ENCODE results near the gene SLC39A9.
"Not testable (repeated sequence)": the region's sequence is repeated elsewhere in the genome, so short reads cannot be mapped to it uniquely, and the experiment has no call there.

The SLC39A9 gene

DNA sequence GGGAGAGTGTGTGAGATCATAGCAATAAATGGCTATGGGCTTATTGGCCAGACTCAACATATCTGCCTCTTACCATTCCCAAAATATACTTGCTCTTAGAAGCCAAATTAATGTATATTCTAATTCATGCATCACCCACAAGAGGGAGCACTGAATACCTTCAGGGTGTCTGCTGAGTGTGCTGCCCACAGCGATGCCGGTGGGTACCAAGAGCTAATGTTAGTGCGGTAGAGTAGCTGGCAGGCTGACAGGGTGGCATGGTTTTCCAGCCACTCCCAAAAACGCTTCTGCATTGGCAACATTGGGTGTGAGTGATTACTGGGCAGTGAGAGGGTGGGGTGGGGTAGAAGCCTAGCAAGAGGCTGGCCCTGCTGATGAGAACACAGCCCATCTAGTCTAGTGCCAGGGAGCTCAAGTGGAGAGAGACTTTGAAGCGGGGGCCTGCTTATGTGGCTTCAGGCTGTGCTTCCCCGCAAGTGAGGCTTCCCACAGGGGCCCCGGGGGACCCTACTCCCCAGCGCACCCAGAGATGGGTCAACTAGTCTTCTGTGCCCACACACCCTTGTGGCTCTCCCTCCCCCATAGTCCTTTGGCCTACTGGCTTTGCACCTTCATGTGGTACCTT, 76.8 kb downstream of the SLC39A9 start:
- in situ Hi-C loops (cut with MboI; ENCODE audit: low sequenced_read_pairs), result no loop called here

DNA sequence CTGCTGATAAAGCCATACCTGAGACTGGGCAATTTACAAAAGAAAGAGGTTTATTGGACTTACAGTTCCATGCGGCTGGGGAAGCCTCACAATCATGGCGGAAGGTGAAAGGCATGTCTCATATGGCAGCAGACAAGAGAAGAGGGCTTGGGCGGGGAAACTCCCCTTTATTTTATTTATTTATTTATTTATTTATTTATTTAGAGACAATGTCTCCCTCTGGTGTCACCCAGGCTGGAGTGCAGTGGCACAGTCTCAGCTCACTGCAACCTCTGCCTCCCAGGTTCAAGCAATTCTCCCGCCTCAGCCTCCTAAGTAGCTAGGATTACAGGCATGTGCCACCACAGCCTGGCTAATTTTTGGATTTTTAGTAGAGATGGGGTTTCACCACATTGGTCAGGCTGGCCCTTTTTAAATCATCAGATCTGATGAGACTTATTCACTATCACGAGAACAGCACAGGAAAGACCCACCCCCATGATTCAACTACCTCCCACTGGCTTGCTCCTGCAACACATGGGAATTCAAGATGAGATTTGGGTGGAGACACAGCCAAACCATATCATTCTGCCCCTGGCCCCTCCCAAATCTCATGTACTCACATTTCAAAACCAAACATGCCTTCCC, 78.4 kb downstream of the SLC39A9 start:
- in situ Hi-C loops (cut with MboI; ENCODE audit: low sequenced_read_pairs), result not testable (repeated sequence)

DNA sequence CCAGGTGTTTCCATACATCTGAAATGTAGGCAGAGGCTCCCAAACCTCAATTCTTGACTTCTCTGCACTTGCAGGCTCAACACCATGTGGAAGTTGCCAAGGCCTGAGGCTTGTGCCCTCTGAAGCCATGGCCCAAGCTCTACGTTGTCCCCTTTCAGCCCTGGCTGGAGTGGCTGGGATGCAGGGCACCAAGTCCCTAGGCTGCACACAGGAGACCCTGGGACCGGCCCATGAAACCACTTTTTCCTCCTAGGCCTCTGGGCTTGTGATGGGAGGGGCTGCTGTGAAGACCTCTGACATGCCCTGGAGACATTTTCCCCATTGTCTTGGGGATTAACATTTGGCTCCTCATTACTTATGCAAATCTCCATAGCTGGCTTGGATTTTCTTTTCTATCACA, 79.6 kb downstream of the SLC39A9 start:
- in situ Hi-C loops (cut with MboI; ENCODE audit: low sequenced_read_pairs), result not testable (repeated sequence)

DNA sequence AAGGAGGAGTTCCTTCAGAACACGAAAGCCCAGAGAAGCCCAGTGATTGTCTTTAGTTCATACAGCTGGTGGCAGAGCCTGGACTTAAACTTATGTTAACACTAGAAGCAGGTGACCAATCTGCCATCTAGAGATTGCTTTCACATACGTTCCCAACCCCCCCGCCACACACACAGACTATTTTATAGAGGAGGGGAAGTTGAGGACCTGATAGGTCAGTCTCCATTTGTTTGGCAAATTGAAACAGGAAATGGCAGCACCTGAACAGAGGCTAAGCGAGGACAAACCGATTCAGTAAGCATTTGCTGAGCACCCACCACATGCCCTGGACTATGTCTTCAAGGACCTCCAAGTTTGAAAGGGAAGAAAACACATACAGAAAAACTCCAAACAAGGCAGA, 81.2 kb downstream of the SLC39A9 start:
- in situ Hi-C loops (cut with MboI; ENCODE audit: low sequenced_read_pairs), result no loop called here

DNA sequence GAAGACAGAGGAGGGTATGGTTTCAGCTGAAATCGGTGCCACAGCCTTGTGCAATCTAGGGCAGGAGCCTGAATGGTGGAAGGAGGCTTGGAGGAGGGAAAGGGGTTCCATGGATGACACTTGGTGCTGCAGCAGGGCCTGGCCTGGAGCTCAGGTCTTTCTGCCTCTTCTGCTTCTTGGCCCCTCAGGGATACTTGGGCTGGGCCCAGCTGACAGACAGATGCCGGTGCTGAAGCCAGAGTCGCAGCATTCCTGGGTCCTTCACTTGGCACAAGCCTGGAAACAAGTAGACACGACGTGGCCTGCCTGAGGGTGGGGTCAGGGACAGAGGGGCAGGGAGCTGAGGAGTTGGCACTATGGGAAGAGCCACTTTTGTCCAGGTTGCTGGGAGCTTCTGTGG, 81.6 kb downstream of the SLC39A9 start:
- in situ Hi-C loops (cut with MboI; ENCODE audit: low sequenced_read_pairs), result no loop called here

DNA sequence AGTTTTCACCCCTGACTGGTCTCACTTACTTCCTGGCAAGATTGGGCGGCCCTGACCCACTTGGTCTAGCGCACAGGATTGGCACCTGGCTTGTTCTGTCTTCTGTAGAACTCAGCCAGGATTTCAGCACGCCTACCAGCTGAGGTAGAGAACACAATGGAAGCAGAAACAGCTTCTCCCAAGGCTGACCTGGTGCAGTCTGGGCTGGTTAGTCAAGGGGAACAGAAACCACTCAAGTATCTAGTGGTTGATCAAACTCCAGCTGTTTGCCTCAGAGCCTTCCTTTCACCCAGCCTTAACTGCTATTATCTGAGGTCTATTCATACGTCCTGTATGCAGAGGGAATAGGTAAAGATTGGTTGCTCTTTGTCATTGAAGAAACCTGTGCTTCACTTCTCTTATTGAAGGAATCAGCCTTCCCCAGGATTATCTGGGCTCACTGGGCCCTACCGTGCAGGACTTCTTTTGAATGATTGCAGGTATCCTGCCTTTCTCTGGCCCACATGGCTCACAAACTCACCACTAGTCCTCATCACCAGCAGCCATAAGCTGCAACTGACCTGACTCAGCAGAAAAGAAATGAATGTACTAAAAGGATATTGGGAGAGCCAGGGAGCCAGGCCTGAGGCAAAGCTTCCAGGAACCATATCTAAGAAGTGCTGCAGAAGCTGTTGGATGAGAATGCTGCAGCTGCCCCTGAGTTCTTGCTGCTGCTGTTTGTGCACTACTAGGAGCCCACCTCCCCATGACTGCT, 83.5 kb downstream of the SLC39A9 start:
- in situ Hi-C loops (cut with MboI; ENCODE audit: low sequenced_read_pairs), result no loop called here

DNA sequence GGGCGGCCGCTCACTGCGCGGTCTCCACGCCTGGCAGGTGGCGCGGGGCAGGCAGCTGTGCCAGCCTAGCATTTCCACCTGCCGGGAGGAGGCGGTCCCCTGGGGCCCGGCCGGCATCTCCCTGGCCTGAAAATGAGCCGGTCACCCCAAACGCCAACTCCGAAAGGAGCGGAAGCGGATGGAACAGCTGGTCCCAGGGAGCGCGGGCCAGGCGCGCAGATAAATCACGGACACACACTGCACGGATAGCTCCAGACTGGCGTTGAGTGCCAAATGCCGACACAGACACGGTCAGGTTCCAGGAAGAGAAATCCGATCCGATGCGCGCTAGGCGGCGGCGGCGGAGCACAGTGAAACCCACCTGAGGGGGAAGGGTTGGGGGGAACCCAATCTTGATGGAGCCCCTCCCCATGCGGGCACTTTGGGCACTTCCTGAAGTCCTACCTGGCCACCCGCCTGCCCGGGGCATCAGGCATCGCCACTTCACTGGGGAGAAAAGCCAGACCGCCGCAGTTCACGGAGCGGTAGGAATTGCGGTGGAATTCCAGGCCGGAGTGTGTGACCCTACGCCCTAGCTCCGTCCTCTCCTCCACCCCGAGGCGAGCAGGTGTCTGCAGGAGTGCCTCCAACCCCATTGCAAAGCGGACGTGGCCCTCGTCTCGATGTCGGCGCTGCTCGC, 85.4 kb downstream of the SLC39A9 start:
- in situ Hi-C loops (cut with MboI; ENCODE audit: low sequenced_read_pairs), result no loop called here

DNA sequence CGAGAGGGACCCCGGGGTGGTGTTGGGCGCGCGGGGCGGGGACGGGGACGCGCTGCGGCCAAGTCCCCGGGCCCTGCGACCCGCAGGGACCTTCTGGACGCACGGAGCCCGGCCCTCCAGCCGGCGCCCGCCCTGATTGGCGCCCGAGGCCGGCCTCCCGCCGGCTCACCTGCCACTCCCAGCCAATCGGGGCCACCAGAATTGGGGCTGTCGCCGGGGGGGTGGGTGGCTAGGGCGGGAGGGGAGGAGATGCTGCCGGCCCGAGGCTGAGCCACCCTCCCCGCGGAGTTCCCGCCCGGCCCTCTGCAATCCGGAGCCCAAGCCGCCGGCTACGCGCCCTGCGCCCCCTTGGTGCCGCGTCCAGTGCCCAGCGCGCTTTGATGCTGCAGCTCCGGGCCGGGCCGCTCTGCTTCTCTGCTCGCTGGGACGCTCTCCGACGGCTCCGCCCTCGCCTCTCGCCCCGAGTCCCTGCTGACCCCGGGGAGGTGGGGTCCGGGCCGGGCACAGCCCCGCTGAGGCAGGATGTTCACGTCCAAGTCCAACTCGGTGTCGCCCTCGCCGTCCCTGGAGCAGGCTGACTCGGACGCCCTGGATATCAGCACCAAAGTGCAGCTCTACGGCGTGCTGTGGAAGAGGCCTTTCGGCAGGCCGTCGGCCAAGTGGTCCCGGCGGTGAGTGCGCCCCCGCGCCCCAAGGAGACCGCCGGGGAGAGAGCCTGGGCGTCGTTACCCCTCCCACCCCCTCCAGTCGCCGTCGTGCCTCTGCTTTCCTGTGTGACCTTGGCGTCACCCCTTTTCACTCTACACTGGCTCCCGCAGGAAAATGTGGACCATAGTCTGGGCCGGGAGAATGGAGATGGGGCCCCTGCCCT, 86.2 kb downstream of the SLC39A9 start, which contains the start of gene PLEKHD1:
Gene PLEKHD1, plus strand, starts transcription at position 285 of the 871 bp plus-strand sequence. Its CDS starts 238 bp downstream, at position 523.
- in situ Hi-C loops (cut with MboI; ENCODE audit: low sequenced_read_pairs), result no loop called here

DNA sequence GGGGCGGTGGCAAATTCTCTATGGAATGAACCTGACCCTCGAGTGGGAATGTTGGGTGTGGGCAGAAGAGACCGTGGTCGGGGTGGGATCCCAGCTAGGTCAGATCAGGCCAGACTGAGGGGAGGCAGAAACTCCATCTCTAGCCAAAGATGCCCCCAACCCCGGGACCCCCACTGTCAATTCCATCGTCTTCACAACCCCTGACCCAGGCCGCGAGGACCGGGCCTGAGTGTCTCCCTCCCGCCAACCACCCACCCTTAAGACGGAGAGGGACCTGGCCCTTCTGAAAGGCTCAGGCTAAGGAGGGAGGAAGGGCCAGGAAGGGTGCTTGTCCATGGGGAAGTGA, 86.8 kb downstream of the SLC39A9 start:
- in situ Hi-C loops (cut with MboI; ENCODE audit: low sequenced_read_pairs), result no loop called here

DNA sequence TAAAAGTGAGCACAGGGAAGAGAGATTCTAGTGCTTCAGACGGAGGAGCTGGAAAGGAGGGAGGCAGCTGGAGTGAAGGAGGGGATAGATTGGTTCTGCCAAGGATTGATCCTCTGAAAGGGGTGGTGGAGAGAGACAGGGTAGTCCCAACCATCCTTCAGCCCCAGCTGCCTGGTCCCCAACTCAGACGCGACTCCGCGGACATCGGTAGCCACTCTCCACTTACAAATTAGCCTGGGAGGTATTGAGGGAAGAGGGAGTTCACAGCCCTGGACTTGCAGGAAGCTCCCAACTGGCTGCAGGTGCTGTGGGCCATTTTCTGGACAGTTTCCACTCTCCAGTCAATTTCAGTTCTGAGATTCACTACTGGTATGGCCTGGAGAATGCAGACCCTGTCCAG, 87.2 kb downstream of the SLC39A9 start:
- in situ Hi-C loops (cut with MboI; ENCODE audit: low sequenced_read_pairs), result no loop called here

DNA sequence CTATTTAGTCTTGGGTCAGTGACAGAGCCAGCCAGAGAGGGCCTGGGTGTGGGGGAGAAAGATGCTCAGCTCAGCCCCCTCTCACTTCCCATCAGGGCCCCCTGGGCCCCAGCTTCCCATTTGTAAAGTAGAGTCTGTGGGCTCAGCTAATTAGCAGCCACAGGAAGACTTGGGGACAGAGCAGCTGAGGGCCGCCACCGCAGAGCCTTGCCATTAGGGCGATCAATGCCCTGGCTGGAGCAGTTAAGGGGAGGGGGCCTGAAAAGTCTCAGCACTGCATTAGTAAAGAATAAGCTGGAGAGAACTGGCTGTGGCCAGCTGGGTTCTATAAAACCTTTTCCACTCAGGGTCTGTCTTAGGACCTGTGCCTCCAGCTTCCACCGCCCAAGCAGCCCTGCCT, 88.7 kb downstream of the SLC39A9 start:
- in situ Hi-C loops (cut with MboI; ENCODE audit: low sequenced_read_pairs), result no loop called here

DNA sequence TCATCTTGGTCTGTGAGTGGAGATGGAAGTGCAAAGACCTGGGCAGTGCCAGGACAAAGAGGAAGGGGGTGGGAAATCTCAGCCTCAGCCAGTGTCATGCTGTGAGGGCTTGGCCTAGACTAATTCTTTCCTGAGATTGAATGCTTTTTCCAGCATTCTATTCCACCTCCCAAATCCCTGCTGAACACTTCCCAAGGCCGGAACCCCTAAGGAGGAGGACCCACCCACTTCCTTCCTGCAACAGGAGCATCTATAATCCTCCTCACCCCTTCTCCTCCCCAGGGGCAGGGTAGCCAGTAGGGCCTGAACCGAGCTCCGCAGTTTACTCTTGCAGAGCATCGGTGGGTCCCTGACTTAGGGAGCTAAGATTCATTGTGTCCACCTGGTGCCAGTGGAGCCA, 89.3 kb downstream of the SLC39A9 start:
- in situ Hi-C loops (cut with MboI; ENCODE audit: low sequenced_read_pairs), result no loop called here

DNA sequence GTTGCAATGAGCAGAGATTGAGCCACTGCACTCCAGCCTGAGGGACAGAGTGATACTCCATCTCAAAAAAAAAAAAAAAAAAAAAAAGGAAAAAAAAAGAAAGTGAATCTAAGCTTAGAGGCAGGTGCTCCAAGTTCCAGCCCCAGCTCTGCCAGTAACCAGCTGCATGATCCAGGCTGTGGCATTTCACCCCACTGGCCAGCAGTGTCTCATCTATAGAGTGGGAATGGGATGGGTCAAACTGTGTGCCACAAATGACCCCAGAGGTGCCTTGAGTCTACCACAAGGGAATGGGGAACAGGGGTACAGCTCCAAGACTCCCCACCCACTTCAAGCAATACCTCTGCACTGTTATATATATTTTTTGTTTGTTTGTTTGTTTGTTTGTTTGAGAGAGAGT, 91.0 kb downstream of the SLC39A9 start:
- in situ Hi-C loops (cut with MboI; ENCODE audit: low sequenced_read_pairs), result no loop called here

DNA sequence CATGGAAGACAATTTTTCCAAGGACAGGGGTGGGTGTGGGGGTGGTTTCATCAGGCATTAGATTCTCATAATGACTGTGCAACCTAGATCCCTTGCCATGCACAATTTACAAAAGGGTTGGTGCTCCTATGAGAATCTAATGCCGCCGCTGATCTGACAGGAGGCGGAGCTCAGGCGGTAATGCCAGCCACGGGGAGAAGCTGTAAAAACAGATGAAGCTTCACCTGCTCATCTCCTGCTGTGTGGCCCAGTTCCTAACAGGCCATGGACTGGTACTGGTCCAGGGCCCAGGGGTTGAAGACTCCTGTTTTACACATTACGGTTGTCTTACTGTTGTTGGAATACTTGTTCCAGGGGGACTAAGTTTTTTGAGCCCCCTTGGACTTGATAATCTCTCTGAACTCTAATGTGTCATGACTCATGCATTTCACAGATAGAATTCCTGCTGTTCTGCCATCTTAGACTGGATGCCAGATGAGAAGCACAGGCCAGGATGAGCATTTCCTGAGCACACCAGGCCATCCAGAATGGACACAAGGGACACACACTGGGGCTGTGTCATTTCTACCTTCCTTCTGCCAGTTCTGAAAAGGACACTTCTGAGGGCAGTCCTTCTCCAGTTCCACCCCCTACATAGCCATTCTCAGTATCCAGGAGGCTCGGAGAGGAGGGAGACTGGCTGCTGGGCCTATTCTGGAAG, 91.9 kb downstream of the SLC39A9 start:
- in situ Hi-C loops (cut with MboI; ENCODE audit: low sequenced_read_pairs), result no loop called here

DNA sequence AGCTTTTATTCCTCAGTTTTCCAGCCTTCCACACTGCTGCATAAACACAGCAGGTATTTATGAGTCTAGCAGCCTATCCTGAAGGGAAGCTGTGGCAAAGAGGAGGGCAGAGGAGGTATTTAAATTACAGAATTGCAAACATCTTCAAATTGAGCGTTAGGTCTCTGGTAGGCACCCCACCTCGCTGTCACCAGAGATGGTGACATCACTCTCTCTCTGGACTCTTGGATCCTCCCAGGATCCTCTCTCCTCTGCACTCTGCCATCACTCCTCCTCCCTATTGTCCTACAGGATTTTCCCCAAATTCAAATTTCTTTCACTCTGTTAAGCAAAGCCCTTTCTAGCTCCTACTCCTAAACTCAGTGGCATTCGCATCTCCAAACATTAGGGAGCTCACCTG, 92.7 kb downstream of the SLC39A9 start:
- in situ Hi-C loops (cut with MboI; ENCODE audit: low sequenced_read_pairs), result no loop called here

DNA sequence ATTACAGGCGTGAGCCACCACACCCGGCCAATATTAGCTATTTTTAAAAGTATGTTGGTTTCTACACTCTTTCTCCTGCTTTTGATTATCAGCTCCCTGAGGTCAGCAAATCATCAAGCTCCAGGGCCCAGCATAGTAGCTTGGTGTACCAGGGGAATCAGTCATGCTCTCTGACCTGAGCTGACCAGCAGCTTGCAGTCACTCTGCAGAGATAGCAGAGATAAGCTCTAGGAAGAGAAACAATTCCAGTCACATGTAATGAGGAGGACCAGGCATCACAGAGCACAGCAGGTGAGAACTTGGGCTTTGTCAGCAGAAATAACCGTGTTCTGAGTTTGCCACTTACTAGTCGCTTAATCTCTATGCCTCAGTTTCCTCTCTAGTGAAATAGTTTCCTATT, 94.5 kb downstream of the SLC39A9 start:
- in situ Hi-C loops (cut with MboI; ENCODE audit: low sequenced_read_pairs), result no loop called here

DNA sequence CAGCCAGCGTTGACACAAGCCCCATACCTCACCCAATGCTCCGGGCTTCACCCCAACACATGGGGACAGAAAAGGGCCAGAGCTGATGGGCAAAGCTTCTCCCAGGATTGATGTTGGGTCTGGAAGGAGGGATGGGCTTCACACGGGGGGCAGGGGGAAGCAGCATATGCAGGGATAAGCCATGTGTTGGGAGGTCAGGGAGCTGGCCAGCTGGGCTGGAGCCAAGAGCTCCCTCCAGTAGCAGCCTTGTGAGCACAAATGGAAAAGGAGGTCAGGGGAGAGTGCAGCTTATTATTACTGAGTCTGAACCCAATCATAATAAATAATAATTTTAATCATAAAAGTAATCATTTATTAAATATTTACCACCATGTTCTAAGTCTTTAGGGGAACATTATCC, 95.3 kb downstream of the SLC39A9 start:
- in situ Hi-C loops (cut with MboI; ENCODE audit: low sequenced_read_pairs), result no loop called here

DNA sequence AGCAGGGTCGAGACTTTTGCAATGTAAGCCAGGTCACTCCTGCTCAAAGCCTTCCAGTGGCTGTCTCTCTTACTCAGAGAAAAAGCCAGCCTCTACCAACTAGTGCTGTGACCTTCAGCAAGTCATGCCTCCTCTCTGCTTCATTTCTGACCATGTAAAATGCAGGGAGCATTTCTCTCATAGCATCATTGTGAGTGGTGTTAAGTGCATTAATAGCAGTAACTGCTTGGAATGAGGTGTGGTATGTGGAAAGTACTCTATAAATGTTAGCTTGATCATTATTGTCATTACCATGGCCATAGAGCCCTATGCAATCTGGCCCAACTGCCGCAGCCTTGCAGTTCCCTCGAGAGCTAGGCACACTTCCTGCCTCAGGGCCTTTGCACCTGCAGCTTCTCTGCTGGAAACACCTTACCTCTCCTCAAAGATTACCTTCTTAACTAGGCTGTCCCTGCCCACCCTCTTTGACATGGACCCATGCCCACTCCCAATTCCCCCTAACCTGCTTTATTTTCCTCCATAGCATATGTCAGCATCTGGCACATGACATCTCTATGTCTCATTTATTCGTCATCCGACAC, 96.9 kb downstream of the SLC39A9 start:
- in situ Hi-C loops (cut with MboI; ENCODE audit: low sequenced_read_pairs), result no loop called here

DNA sequence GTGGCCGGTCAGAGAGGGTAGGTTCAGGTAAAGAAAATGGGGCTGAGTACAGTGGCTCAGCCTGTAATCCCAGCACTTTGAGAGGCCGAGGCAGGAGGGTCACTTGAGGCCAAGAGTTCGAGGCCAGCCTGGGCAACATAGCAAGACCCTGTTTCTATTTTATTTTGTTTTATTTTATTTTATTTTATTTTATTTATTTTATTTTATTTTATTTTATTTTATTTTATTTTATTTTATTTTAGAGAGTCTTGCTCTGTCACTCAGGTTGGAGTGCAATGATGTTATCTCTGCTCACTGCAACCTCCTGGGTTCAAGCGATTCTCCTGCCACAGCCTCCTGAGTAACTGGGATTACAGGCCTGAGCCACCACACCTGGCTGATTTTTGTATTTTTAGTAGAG, 99.4 kb downstream of the SLC39A9 start:
- in situ Hi-C loops (cut with MboI; ENCODE audit: low sequenced_read_pairs), result not testable (repeated sequence)

DNA sequence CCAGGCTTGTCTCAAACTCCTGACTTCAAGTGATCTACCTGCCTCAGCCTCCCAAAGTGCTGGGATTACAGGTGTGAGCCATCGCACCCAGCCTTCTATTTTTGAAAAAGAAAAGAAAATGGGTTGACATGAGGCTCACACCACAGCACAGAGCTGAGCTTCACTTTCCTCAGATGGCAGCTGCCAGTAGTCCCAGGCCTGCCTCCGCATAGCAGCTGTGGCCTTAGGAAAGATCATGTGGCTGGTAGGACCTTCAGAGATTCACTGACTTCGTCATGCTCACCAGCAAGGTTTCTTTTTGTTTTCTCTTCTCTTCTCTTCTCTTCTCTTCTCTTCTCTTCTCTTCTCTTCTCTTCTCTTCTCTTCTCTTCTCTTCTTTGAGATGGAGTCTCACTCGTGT, 99.8 kb downstream of the SLC39A9 start:
- in situ Hi-C loops (cut with MboI; ENCODE audit: low sequenced_read_pairs), result not testable (repeated sequence)

All from hTERT RPE-1 (cell line).